ENCODE measurements around the gene SNX14. TPM values are rescaled to one million over a fixed set of nuclear protein-coding genes. Genes with fewer than 3 reads are reported as not detected.

The SNX14 gene, protein sequence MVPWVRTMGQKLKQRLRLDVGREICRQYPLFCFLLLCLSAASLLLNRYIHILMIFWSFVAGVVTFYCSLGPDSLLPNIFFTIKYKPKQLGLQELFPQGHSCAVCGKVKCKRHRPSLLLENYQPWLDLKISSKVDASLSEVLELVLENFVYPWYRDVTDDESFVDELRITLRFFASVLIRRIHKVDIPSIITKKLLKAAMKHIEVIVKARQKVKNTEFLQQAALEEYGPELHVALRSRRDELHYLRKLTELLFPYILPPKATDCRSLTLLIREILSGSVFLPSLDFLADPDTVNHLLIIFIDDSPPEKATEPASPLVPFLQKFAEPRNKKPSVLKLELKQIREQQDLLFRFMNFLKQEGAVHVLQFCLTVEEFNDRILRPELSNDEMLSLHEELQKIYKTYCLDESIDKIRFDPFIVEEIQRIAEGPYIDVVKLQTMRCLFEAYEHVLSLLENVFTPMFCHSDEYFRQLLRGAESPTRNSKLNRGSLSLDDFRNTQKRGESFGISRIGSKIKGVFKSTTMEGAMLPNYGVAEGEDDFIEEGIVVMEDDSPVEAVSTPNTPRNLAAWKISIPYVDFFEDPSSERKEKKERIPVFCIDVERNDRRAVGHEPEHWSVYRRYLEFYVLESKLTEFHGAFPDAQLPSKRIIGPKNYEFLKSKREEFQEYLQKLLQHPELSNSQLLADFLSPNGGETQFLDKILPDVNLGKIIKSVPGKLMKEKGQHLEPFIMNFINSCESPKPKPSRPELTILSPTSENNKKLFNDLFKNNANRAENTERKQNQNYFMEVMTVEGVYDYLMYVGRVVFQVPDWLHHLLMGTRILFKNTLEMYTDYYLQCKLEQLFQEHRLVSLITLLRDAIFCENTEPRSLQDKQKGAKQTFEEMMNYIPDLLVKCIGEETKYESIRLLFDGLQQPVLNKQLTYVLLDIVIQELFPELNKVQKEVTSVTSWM
- 100 and 182 TPM in 2 replicates for total RNA-seq

DNA sequence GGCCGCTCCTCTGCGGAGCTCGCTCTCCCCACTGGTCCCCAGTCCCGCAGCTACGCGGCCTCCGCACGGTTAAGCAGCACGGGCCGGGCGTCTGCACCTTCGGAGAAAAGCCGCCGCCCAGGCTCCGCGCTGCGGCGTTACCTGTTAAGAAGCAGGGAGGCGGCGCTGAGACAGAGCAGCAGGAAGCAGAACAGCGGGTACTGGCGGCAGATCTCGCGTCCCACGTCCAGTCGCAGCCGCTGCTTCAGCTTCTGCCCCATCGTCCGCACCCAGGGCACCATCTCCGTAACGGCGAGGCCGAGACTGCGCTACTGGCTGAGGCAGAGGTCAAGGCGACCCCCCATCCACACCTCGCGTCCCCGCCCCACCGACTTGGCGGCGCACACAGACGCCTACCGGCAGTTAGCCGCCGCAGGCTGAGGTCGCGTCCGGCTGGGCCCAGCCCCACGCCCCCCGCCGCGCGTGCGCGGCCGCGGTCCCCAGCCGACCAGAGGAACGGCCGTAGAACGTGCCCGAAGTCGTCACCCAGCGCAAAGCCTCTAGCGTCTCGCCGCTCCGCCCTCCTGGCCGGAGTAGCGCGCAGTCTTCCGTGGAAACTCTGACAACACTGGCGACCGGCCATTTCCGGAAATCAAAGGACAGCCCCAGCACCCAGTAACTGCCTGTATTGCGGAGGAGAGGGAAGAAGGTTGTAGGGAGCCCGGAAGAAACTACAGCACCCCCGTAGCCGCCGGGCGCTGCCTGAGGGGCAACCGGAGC, at the start of gene SNX14:
TSS of gene SNX14 (minus strand) at position 421 of the 759 bp plus-strand sequence. CDS start at position 281, 140 bp downstream.

DNA sequence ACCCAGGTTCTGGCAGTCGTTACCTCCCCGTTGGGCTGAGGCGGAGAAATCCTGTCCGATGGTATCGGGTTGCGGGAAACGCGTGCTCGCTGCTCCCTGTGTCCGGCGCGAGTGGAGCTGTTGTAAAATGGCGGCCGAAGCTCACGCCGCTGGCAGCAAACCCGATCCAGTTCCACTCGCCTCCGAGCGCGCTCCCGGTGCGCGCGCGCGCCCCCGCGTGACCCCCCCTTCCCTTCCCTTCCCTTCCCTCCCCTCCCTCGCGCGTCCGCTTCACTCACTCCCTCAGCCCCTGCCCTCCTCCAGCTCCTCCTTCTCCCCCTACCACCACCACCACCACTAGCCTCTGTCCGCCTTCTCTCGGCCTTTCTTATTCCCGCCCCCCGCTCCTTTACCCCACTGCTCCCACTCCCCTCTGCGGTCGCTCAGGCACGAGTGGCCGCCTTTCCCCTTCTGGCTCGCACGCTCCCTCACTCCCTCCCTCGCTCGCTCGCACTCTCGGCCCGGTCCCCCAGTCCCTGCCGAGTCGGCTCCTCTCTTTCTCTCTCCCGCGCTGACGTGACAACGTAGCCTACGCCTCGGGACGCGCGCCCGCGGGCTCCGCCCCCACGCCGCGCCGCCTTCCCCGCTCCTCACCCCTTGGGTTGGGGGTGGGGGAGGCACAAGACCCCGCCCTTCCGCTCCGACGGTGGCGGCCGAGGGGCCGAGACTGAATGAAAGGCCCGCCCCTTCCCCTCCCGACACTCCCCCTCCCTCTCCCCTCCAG, 49.3 kb upstream of the SNX14 start, which contains the start of gene SYNCRIP:
TSS of gene SYNCRIP (minus strand) at position 113 of the 763 bp plus-strand sequence. CDS start 1,447 bp downstream, outside the sequence.

Other genes starting within 250 kb of the SNX14 start
- 111 and 249 TPM in 2 replicates for gene NT5E, start 143.8 kb downstream of the SNX14 start, total RNA-seq
- 40.0 and 107 TPM in 2 replicates for gene SYNCRIP, start 49.0 kb upstream of the SNX14 start, total RNA-seq